Smooth muscle cell of the brain vasculature (primary cell): ENCODE measurements around the gene PDS5B.

Source experiments
- DNase-seq: peaks from one replicate; pipeline ENCODE4 v3.0.0-alpha.2; 2012; ENCODE audit warnings: low read depth, low spot score

PDS5B gene

GRCh38 chr13:32588736-32589135, 2.5 kb downstream of the PDS5B start:
- DNase-seq: no peak

- DNase-seq: no peak
Measured at GRCh38 chr13:32589471-32589870, 3.2 kb downstream of the PDS5B start.

- DNase-seq: no peak
Measured at GRCh38 chr13:32590266-32590665, 4.0 kb downstream of the PDS5B start.

- DNase-seq: no peak
Measured at GRCh38 chr13:32592082-32592481, 5.8 kb downstream of the PDS5B start.

GRCh38 chr13:32594157-32594738, 8.0 kb downstream of the PDS5B start:
- no peak for DNase-seq

GRCh38 chr13:32595306-32595705, 9.1 kb downstream of the PDS5B start:
- no peak for DNase-seq

GRCh38 chr13:32600890-32601289, 14.6 kb downstream of the PDS5B start:
- DNase-seq: no peak

GRCh38 chr13:32609428-32609827, 23.2 kb downstream of the PDS5B start:
- DNase-seq: no peak

- no peak for DNase-seq
Measured at GRCh38 chr13:32610538-32610937, 24.3 kb downstream of the PDS5B start.

- no peak for DNase-seq
Measured at GRCh38 chr13:32610977-32611376, 24.7 kb downstream of the PDS5B start.

- no peak for DNase-seq
Measured at GRCh38 chr13:32616883-32617511, 30.7 kb downstream of the PDS5B start.

GRCh38 chr13:32622827-32623226, 36.6 kb downstream of the PDS5B start:
- DNase-seq: no peak

GRCh38 chr13:32624441-32624840, 38.2 kb downstream of the PDS5B start:
- DNase-seq: no peak

- DNase-seq: no peak
Measured at GRCh38 chr13:32627793-32628192, 41.5 kb downstream of the PDS5B start.

- DNase-seq: no peak
Measured at GRCh38 chr13:32629313-32629712, 43.1 kb downstream of the PDS5B start.

GRCh38 chr13:32629866-32630265, 43.6 kb downstream of the PDS5B start:
- DNase-seq: no peak

GRCh38 chr13:32632343-32632909, 46.2 kb downstream of the PDS5B start:
- no peak for DNase-seq

- no peak for DNase-seq
Measured at GRCh38 chr13:32636711-32637110, 50.5 kb downstream of the PDS5B start.

GRCh38 chr13:32638739-32639138, 52.5 kb downstream of the PDS5B start:
- no peak for DNase-seq

GRCh38 chr13:32639502-32640105, 53.4 kb downstream of the PDS5B start:
- peak; percentile 36 for DNase-seq

GRCh38 chr13:32642316-32642715, 56.1 kb downstream of the PDS5B start:
- no peak for DNase-seq

- no peak for DNase-seq
Measured at GRCh38 chr13:32642858-32643257, 56.6 kb downstream of the PDS5B start.

GRCh38 chr13:32645854-32646253, 59.6 kb downstream of the PDS5B start:
- DNase-seq: no peak
